DMS114 treated with DMSO at 0.1 percent for 48 hours (cell line): ENCODE results near the gene GOLGA6C.
"Not testable (repeated sequence)": the region's sequence is repeated elsewhere in the genome, so short reads cannot be mapped to it uniquely, and the experiment has no call there.

Experiments used
- DNase-seq: peaks from one replicate; lab custom pipeline; 2025; ENCODE audit not compliant: unreplicated experiment; lab: John Stamatoyannopoulos, UW

The GOLGA6C gene, protein sequence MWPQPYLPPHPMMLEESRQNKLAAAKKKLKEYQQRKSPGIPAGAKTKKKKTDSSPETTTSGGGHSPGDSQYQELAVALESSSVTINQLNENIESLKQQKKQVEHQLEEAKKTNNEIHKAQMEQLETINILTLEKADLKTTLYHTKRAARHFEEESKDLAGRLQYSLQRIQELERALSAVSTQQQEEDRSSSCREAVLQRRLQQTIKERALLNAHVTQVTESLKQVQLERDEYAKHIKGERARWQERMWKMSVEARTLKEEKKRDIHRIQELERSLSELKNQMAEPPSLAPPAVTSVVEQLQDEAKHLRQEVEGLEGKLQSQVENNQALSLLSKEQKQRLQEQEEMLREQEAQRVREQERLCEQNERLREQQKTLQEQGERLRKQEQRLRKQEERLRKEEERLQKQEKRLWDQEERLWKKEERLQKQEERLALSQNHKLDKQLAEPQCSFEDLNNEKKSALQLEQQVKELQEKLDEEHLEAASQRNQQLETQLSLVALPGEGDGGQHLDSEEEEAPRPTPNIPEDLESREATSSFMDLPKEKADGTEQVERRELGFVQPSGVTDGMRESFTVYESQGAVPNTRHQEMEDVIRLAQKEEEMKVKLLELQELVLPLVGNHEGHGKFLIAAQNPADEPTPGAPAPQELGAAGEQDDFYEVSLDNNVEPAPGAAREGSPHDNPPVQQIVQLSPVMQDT

DNA sequence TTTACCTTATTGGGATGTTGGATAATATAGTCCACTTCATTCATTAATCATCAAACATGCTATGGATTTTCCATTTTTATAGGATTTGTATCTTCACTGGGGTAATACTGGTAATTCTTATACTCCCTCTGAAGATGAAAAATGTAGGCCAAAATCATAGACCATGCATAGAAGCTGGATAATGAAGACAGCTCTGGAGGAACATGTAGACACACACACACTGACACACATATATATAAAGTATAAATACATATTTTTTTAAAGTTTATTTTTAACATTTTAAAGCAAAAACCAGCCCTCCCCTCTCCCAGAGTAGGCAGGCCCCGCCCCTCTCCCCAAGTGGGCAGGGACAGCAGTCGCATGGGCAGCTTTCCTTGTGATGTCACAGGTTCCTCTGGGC is at the start of gene GOLGA6C:
TSS of gene GOLGA6C (plus strand) at position 301 of the 400 bp plus-strand sequence. CDS start 265 bp downstream, outside the sequence.
- not testable (repeated sequence) for DNase-seq

GRCh38 chr15:75208501-75209288 is 49.4 kb upstream of the GOLGA6C start:
- no peak for DNase-seq

DNA sequence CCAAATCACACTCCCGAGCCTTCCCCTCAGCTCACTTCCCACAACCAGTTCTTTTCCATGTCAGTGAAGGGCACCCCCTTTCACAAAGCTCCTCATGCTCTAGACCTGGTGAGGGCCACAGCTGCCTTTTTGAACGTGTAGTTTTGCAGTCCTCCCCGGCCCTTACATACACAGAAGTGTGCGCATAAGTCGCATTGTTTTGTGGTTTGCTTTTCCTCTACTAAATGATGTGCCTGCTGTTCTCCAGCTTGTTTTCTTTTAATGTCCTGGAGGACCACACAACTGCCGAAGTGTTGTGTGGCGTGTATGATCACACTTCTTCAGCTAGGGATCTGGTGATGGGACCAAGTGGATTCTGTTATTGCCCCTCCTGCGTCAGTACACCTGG is 48.9 kb upstream of the GOLGA6C start:
- no peak for DNase-seq

DNA sequence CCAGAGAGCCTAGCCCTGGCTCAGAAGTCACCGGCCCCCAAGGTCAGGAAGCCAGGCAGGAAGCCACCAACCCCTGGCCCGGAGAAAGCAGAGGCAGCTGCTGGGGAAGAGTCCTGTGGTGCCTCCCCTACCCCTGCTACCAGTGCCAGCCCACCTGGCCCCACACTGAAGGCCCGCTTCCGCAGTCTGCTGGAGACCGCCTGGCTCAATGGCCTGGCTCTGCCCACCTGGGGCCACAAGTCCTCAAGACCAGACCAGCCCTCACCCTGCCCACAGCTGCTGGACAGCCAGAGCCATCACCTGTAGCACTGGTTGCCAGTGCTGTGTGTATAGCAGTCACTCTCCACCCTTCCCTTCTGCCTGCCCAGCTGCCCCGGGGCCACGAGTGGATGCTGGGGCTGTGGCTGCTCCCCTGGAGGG is 47.3 kb upstream of the GOLGA6C start:
- no peak for DNase-seq

- no peak for DNase-seq
Observed at GRCh38 chr15:75211436-75212199, 46.5 kb upstream of the GOLGA6C start.

- DNase-seq: no peak
Observed at GRCh38 chr15:75212200-75212858, 45.8 kb upstream of the GOLGA6C start.

DNA sequence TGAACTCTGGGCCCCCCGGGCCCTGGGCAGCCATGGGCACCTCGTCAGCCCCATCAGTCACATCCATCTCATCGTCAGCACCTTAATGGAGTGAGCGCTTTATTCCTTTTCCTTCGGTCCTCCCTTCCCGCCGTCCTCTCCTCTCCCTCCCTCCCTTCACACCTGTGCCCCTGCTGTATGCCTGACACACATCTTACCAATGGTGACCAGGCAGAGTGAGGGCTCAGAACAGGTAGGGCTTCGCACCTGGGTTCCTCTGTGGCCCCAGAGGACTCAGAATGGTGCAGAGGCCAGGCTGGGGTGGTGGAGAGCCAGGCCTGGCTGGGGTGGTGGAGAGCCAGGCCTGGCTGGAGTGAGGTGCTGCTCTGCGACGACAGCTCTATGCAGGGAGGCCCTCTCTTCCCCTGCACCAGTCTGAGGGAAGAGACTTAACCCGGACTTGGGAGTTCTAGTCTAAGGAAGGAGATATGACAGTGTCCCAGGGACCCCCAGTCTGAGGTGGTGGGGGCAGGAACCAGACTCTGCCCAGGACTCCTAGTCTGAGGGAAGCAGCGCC is 44.8 kb upstream of the GOLGA6C start:
- no peak for DNase-seq

DNA sequence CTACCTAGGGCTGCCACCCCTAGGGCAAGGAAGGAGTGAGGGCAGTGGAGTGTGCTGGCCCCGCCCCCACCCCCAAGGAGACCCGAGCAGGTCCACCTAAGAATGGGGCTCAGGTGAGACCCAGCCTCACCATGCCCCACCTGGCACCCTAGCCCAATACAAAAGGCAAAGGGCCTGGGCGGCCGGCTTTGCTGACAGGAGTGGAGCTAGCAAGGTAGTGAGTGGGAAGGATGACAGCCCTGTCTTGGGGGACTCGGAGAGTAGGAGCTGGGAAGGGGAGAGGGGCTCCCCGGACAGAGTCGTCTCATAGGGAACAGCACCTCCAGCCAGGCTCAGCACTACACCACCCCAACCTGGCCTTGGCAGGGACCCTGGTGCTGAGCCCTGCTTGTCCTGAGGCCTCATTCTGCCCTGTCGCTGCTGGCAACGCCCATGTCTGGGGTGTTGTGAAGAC is 44.3 kb upstream of the GOLGA6C start:
- no peak for DNase-seq

- no peak for DNase-seq
Observed at GRCh38 chr15:75214293-75215096, 43.6 kb upstream of the GOLGA6C start.

GRCh38 chr15:75215107-75216004 is 42.8 kb upstream of the GOLGA6C start:
- no peak for DNase-seq

- DNase-seq: no peak
Observed at GRCh38 chr15:75217012-75217411, 41.1 kb upstream of the GOLGA6C start.

DNA sequence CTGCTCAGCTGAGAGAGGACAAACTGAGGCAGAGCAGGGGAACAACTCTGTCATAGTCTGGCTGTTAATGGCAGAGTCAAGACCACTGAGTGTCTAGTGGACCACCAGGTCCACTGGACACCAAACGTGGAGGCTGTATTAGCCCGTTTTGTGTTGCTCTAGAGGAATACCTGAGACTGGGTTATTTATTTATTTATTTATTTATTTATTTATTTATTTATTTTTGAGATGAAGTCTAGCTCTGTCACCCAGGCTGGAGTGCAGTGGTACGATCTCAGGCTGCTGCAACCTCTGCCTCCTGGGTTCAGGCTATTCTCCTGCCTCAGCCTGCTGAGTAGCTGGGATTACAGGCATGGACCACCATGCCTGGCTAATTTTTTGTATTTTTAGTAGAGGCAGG is 40.6 kb upstream of the GOLGA6C start:
- DNase-seq: not testable (repeated sequence)

DNA sequence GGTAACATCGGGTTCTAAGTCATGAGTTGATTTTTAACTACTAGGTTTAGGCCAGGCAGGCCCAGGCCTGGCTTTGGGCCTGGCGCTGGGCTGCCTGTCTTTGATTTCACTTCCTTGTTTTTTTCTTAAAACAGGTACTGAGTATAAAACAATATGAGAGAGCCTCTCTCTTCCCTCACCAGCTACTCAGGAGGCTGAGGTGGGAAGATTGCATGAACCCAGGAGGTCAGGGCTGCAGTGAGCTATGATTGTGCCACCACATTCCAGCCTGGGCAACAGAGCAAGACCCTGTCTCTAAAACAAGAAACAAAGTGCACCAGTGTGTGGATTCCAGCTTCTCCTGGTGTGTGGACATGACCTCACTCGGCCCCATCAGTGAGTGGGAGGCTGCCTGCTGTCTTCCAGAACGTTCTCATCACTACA is 38.6 kb upstream of the GOLGA6C start:
- DNase-seq: not testable (repeated sequence)

DNA sequence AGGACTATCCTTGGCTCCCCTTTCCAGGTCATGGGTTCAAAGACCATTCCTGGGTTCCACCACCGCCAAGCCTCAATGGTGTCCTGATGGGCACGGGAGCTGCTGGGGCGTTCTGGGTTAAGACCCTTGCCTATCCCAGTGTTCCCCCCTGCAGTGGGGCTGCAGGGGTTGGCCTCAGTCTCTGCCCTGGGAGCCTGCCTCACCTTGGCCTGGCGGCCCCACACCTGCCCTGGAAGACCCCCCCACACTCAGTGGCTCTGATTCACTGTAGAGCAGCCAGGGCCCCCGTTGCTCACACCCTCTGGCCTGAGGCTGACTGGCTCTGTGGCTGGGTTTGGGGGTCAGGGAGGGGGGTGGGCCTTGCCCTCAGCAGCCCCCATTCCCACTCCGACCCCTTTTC is 34.4 kb upstream of the GOLGA6C start:
- no peak for DNase-seq

DNA sequence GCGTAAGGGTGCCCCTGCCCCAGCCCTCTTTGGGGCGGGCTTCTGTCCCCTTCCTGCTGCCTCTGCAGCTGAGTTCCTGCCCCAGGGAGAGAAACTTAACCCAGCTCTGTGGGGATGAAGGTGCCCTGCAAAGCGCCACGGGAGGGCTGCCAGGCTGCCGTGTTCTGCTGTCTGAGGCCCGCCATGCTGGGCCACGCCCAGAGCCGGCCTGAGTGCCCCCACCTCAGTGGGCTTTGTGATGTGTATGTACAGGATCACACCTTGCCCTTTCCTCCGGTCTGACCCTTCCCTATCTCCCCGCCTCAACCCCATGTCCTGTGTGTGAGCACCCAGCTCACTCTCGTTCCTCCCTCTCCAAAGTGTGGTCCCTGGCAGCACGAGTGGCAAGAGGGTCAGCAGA is 33.9 kb upstream of the GOLGA6C start:
- no peak for DNase-seq

GRCh38 chr15:75225102-75225836 is 32.9 kb upstream of the GOLGA6C start:
- not testable (repeated sequence) for DNase-seq
